ELR (cell line): Measurements from ENCODE around the gene CPSF6.
"Not testable (repeated sequence)": the region's sequence is repeated elsewhere in the genome, so short reads cannot be mapped to it uniquely, and the experiment has no call there.

Experiments used
- DNase-seq: peaks from one replicate; pipeline ENCODE4 v3.0.0-alpha.2; 2015; ENCODE audit warnings: low read depth

Gene CPSF6

GRCh38 chr12:69262264-69262974 is 23.1 kb downstream of the CPSF6 start:
- no peak for DNase-seq

- no peak for DNase-seq
Observed at GRCh38 chr12:69265205-69265604, 25.8 kb downstream of the CPSF6 start.

GRCh38 chr12:69265633-69266032 is 26.3 kb downstream of the CPSF6 start:
- not testable (repeated sequence) for DNase-seq

- DNase-seq = peak; percentile 91
Observed at GRCh38 chr12:69266036-69266635, 26.8 kb downstream of the CPSF6 start.

GRCh38 chr12:69269736-69270135 is 30.4 kb downstream of the CPSF6 start:
- DNase-seq = no peak

GRCh38 chr12:69272511-69272910 is 33.1 kb downstream of the CPSF6 start:
- DNase-seq = no peak

- peak; percentile 34 for DNase-seq
Observed at GRCh38 chr12:69274861-69275260, 35.5 kb downstream of the CPSF6 start.

GRCh38 chr12:69275471-69275891 is 36.1 kb downstream of the CPSF6 start:
- no peak for DNase-seq

- DNase-seq = no peak
Observed at GRCh38 chr12:69278814-69279782, 39.7 kb downstream of the CPSF6 start.

- peak; percentile 89 for DNase-seq
Observed at GRCh38 chr12:69284131-69284530, 44.8 kb downstream of the CPSF6 start.

GRCh38 chr12:69287556-69287955 is 48.2 kb downstream of the CPSF6 start:
- no peak for DNase-seq

GRCh38 chr12:69290545-69291277 is 51.3 kb downstream of the CPSF6 start:
- peak; percentile 83 for DNase-seq

- no peak for DNase-seq
Observed at GRCh38 chr12:69291278-69291593, 51.9 kb downstream of the CPSF6 start.

GRCh38 chr12:69298133-69298532 is 58.8 kb downstream of the CPSF6 start:
- no peak for DNase-seq

GRCh38 chr12:69298947-69299346 is 59.6 kb downstream of the CPSF6 start:
- no peak for DNase-seq

- no peak for DNase-seq
Observed at GRCh38 chr12:69304284-69304683, 64.9 kb downstream of the CPSF6 start.

- no peak for DNase-seq
Observed at GRCh38 chr12:69309461-69309860, 70.1 kb downstream of the CPSF6 start.

GRCh38 chr12:69313209-69313608 is 73.8 kb downstream of the CPSF6 start:
- DNase-seq = no peak

- DNase-seq = not testable (repeated sequence)
Observed at GRCh38 chr12:69316784-69317183, 77.4 kb downstream of the CPSF6 start.

GRCh38 chr12:69317233-69317632 is 77.9 kb downstream of the CPSF6 start:
- DNase-seq = not testable (repeated sequence)

GRCh38 chr12:69318225-69318624 is 78.9 kb downstream of the CPSF6 start:
- no peak for DNase-seq

GRCh38 chr12:69321351-69321750 is 82.0 kb downstream of the CPSF6 start:
- no peak for DNase-seq
